ENCODE results near the gene PAOX.

Gene PAOX

DNA sequence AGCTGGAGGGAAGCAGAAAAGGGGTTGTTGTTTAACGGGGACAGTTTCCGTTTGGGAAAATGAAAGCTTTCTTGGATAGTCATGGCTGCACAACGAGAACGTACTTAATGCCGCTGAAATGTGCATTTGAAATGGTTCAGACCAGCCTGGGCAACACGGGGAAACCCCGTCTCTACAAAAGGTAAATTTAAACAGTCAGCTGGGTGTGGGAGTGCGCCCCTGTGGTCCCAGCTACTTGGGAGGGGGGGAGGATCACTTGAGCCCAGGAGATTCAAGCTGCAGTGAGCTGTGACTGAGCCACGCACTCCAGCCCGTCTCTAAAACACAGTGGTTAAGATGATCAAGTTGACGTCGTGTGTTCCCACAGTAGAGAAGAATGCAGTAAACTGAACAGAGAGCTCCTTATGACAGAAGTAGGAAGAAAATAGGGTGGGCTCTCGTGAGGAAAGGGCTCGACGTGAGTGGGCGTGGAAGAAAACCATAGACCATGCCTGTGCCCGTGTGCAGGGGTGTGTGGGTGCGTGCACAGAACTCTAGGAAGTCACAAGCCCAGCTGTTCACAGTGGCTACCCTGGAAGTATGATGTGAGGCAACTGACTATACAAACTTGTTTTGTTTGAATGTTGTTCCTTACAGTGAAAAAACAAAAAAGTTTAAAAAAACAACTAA lies 17.2 kb upstream of the PAOX start:
- H2AFZ ChIP-seq (ENCODE audit: low read length) = no peak overlapping the region
- H3K4me2 ChIP-seq (ENCODE audit: low read length) = no peak overlapping the region
- H3K79me2 ChIP-seq (ENCODE audit: insufficient read depth, low read length) = no peaks in the 10 kb centered on the region
- H3K27ac ChIP-seq (ENCODE audit: low read depth, low read length, poor library complexity, severe bottlenecking) = no peak overlapping the region
- peaks cover 7% of the 10 kb centered on the region for H3K4me1 ChIP-seq (ENCODE audit: insufficient read depth, low read length, severe bottlenecking)
- no peaks in the 10 kb centered on the region for H3K9me3 ChIP-seq (ENCODE audit: low read length)
- no peak overlapping the region for H3K4me3 ChIP-seq (ENCODE audit: low read depth, low read length, poor library complexity, severe bottlenecking)
- no peaks in the 10 kb centered on the region for H3K9me2 ChIP-seq (ENCODE audit: low read depth, low read length)
- TF ChIP-seq CTCF (IDR thresholded peaks at IDR 0.05; ENCODE audit: low read length) = no peak
- H3F3A ChIP-seq (ENCODE audit: insufficient read depth, low read length) = no peaks in the 10 kb centered on the region
- no peaks in the 10 kb centered on the region for H3K27me3 ChIP-seq (ENCODE audit: insufficient read depth, low read length)
- no peak overlapping the region for H3K9ac ChIP-seq (ENCODE audit: low read length)
- peaks cover 25% of the 10 kb centered on the region for H3K36me3 ChIP-seq (ENCODE audit: insufficient read depth, low read length)
- no peaks in the 10 kb centered on the region for H4K20me1 ChIP-seq (ENCODE audit: insufficient read depth, low read length)

GRCh38 chr10:133362846-133363245 lies 16.2 kb upstream of the PAOX start:
- TF ChIP-seq CTCF (IDR thresholded peaks at IDR 0.05; ENCODE audit: low read length) (no peak), EZH2 (IDR thresholded peaks at IDR 0.05; ENCODE audit: borderline replicate concordance, low read length) (no peak)
- Histone ChIP-seq H4K20me1 (ENCODE audit: insufficient read depth, low read length) (no peaks in the 10 kb centered on the region), H3K27ac (ENCODE audit: low read depth, low read length, poor library complexity, severe bottlenecking) (no peak overlapping the region), H3K4me1 (ENCODE audit: insufficient read depth, low read length, severe bottlenecking) (no peaks in the 10 kb centered on the region), H3K4me2 (ENCODE audit: low read length) (no peak overlapping the region), H3K79me2 (ENCODE audit: insufficient read depth, low read length) (no peaks in the 10 kb centered on the region), H2AFZ (ENCODE audit: low read length) (no peak overlapping the region), H3K9ac (ENCODE audit: low read length) (no peak overlapping the region), H3K27me3 (ENCODE audit: insufficient read depth, low read length) (no peaks in the 10 kb centered on the region), H3K9me2 (ENCODE audit: low read depth, low read length) (no peaks in the 10 kb centered on the region), H3K36me3 (ENCODE audit: insufficient read depth, low read length) (peaks cover 25% of the 10 kb centered on the region), H3K9me3 (ENCODE audit: low read length) (no peaks in the 10 kb centered on the region), H3F3A (ENCODE audit: insufficient read depth, low read length) (no peaks in the 10 kb centered on the region), H3K4me3 (ENCODE audit: low read depth, low read length, poor library complexity, severe bottlenecking) (no peak overlapping the region)

- no peaks in the 10 kb centered on the region for H3K4me1 ChIP-seq (ENCODE audit: insufficient read depth, low read length, severe bottlenecking)
- no peaks in the 10 kb centered on the region for H3F3A ChIP-seq (ENCODE audit: insufficient read depth, low read length)
- TF ChIP-seq EZH2 (IDR thresholded peaks at IDR 0.05; ENCODE audit: borderline replicate concordance, low read length) = no peak
- no peak for TF ChIP-seq CTCF (IDR thresholded peaks at IDR 0.05; ENCODE audit: low read length)
- H3K9me3 ChIP-seq (ENCODE audit: low read length) = no peaks in the 10 kb centered on the region
- H3K79me2 ChIP-seq (ENCODE audit: insufficient read depth, low read length) = no peaks in the 10 kb centered on the region
- H3K4me3 ChIP-seq (ENCODE audit: low read depth, low read length, poor library complexity, severe bottlenecking) = no peak overlapping the region
- H3K27me3 ChIP-seq (ENCODE audit: insufficient read depth, low read length) = no peaks in the 10 kb centered on the region
- H3K9me2 ChIP-seq (ENCODE audit: low read depth, low read length) = no peaks in the 10 kb centered on the region
- no peak overlapping the region for H3K9ac ChIP-seq (ENCODE audit: low read length)
- no peak overlapping the region for H3K4me2 ChIP-seq (ENCODE audit: low read length)
- H2AFZ ChIP-seq (ENCODE audit: low read length) = no peak overlapping the region
- peaks cover 35% of the 10 kb centered on the region for H3K36me3 ChIP-seq (ENCODE audit: insufficient read depth, low read length)
- no peaks in the 10 kb centered on the region for H4K20me1 ChIP-seq (ENCODE audit: insufficient read depth, low read length)
- H3K27ac ChIP-seq (ENCODE audit: low read depth, low read length, poor library complexity, severe bottlenecking) = no peak overlapping the region
Observed at GRCh38 chr10:133364645-133365431, 14.2 kb upstream of the PAOX start.
